HuH-7.5 (cell line): ENCODE measurements around the gene WWOX.
A peak's percentile ranks its signal among the peaks of the same experiment; 100 is the strongest.
"Not testable (repeated sequence)": the region's sequence is repeated elsewhere in the genome, so short reads cannot be mapped to it uniquely, and the experiment has no call there.

Experiments
- DNase-seq: peaks from one replicate; pipeline ENCODE4 v3.0.0; 2011; ENCODE audit warnings: low spot score

The WWOX gene

GRCh38 chr16:79217375-79218011, 1118.0 kb downstream of the WWOX start:
- DNase-seq: no peak

- DNase-seq: no peak
These were observed 1118.9 kb downstream of the WWOX start for GRCh38 chr16:79218351-79218750.

- DNase-seq: not testable (repeated sequence)
These were observed 1126.5 kb downstream of the WWOX start for GRCh38 chr16:79225994-79226393.

- no peak for DNase-seq
These were observed 1129.9 kb downstream of the WWOX start for GRCh38 chr16:79229361-79229760.

GRCh38 chr16:79245700-79246099, 1146.2 kb downstream of the WWOX start:
- not testable (repeated sequence) for DNase-seq

- DNase-seq: no peak
These were observed 1147.9 kb downstream of the WWOX start for GRCh38 chr16:79247386-79247785.

- no peak for DNase-seq
These were observed 1148.9 kb downstream of the WWOX start for GRCh38 chr16:79248351-79248750.

GRCh38 chr16:79250502-79251098, 1151.1 kb downstream of the WWOX start:
- no peak for DNase-seq

- peak; percentile 49 for DNase-seq
These were observed 1153.7 kb downstream of the WWOX start for GRCh38 chr16:79253100-79253631.

GRCh38 chr16:79257953-79258490, 1158.6 kb downstream of the WWOX start:
- no peak for DNase-seq

- DNase-seq: not testable (repeated sequence)
These were observed 1161.4 kb downstream of the WWOX start for GRCh38 chr16:79260890-79261289.

GRCh38 chr16:79261481-79261940, 1162.1 kb downstream of the WWOX start:
- peak; percentile 50 for DNase-seq

GRCh38 chr16:79261944-79262552, 1162.6 kb downstream of the WWOX start:
- no peak for DNase-seq
